Measurements from ENCODE around the gene STPG1. TPM values are rescaled to one million over a fixed set of nuclear protein-coding genes. Genes with fewer than 3 reads are reported as not detected.
A peak's percentile ranks its signal among the peaks of the same experiment; 100 is the strongest.

STPG1 gene
- total and polyA plus RNA-seq, 3 donors from 2014 or later = 25.1 to 67.6 (median 45.9) TPM

GRCh38 chr1:24424990-24425389 is 11.4 kb upstream of the STPG1 start:
- DNase-seq = no peak
- H3K9me3 ChIP-seq = no peaks in the 10 kb centered on the region
- H3K4me1 ChIP-seq = no peaks in the 10 kb centered on the region
- H3K36me3 ChIP-seq (ENCODE audit: low read depth, missing control alignments) = no peaks in the 10 kb centered on the region
- no peak overlapping the region for H3K4me3 ChIP-seq
- H3K27ac ChIP-seq = no peak overlapping the region
- WGBS, 2 donors = 87 to 89% methylated on average over 3 of the region's 3 CpGs
- TF ChIP-seq POLR2A (IDR thresholded peaks at IDR 0.05) (no peak), CTCF (IDR thresholded peaks at IDR 0.05) (no peak)
- intact Hi-C loops (cut with DNase I; ENCODE audit: low total_unique reads) = no loop called here
- H3K27me3 ChIP-seq = no peaks in the 10 kb centered on the region

- no peak overlapping the region for H3K27ac ChIP-seq
- no peaks in the 10 kb centered on the region for H3K27me3 ChIP-seq
- no peak for DNase-seq
- TF ChIP-seq CTCF (IDR thresholded peaks at IDR 0.05) = no peak
- no peak for TF ChIP-seq POLR2A (IDR thresholded peaks at IDR 0.05)
- intact Hi-C loops (cut with DNase I; ENCODE audit: low total_unique reads) = no loop called here
- H3K4me1 ChIP-seq = no peaks in the 10 kb centered on the region
- WGBS, 2 donors = 77 to 83% methylated on average over 5 of the region's 5 CpGs
- no peaks in the 10 kb centered on the region for H3K36me3 ChIP-seq (ENCODE audit: low read depth, missing control alignments)
- no peak overlapping the region for H3K4me3 ChIP-seq
- H3K9me3 ChIP-seq = no peaks in the 10 kb centered on the region
Observed at GRCh38 chr1:24424207-24424606, 10.6 kb upstream of the STPG1 start.

GRCh38 chr1:24421502-24421901 is 7.9 kb upstream of the STPG1 start:
- H3K4me3 ChIP-seq = no peak overlapping the region
- H3K9me3 ChIP-seq = no peaks in the 10 kb centered on the region
- H3K27ac ChIP-seq = no peak overlapping the region
- WGBS, 2 donors = 93 to 95% methylated on average over 2 of the region's 2 CpGs
- no peaks in the 10 kb centered on the region for H3K27me3 ChIP-seq
- peaks cover 5% of the 10 kb centered on the region for H3K4me1 ChIP-seq
- H3K36me3 ChIP-seq (ENCODE audit: low read depth, missing control alignments) = no peaks in the 10 kb centered on the region
- TF ChIP-seq CTCF (IDR thresholded peaks at IDR 0.05) (no peak), POLR2A (IDR thresholded peaks at IDR 0.05) (no peak)
- intact Hi-C loops (cut with DNase I; ENCODE audit: low total_unique reads) = no loop called here
- no peak for DNase-seq

- intact Hi-C loops (cut with DNase I; ENCODE audit: low total_unique reads) = no loop called here
- no peak overlapping the region for H3K27ac ChIP-seq
- no peak for TF ChIP-seq POLR2A (IDR thresholded peaks at IDR 0.05)
- TF ChIP-seq CTCF (IDR thresholded peaks at IDR 0.05) = no peak
Observed at GRCh38 chr1:24420547-24420946, 7.0 kb upstream of the STPG1 start.

GRCh38 chr1:24418898-24419628 is 5.5 kb upstream of the STPG1 start:
- no peaks in the 10 kb centered on the region for H3K27me3 ChIP-seq
- no peak overlapping the region for H3K4me3 ChIP-seq
- peak; percentile 87 for DNase-seq
- H3K9me3 ChIP-seq = no peaks in the 10 kb centered on the region
- no peaks in the 10 kb centered on the region for H3K36me3 ChIP-seq (ENCODE audit: low read depth, missing control alignments)
- 52 to 73% methylated on average over 11 to 14 of the region's 14 CpGs for WGBS, 2 donors
- peak overlapping the region in 1 of 2 donors; percentile 69 for H3K27ac ChIP-seq
- TF ChIP-seq POLR2A (IDR thresholded peaks at IDR 0.05) (no peak), CTCF (IDR thresholded peaks at IDR 0.05) (no peak)
- intact Hi-C loops (cut with DNase I; ENCODE audit: low total_unique reads) = no loop called here
- peaks cover 6% of the 10 kb centered on the region for H3K4me1 ChIP-seq

More at GRCh38 chr1:24420547-24420946, 7.0 kb upstream of the STPG1 start:
- H3K4me3 ChIP-seq = no peak overlapping the region
- no peaks in the 10 kb centered on the region for H3K36me3 ChIP-seq (ENCODE audit: low read depth, missing control alignments)
- WGBS, 2 donors = 83 to 92% methylated on average over 4 of the region's 4 CpGs
- peaks cover 6% of the 10 kb centered on the region for H3K4me1 ChIP-seq
- DNase-seq = no peak
- no peaks in the 10 kb centered on the region for H3K9me3 ChIP-seq
- H3K27me3 ChIP-seq = no peaks in the 10 kb centered on the region

Data from testis (tissue), 3 donors.